NCI-H460 (cell line): Measurements from ENCODE around the gene DDX24. TPM values are rescaled to one million over a fixed set of nuclear protein-coding genes. Genes with fewer than 3 reads are reported as not detected.

Source experiments
- DNase-seq: peaks from one replicate; pipeline ENCODE4 v3.0.0-alpha.2; 2016; ENCODE audit warnings: low read depth; ENCODE audit errors: extremely low read depth
- total RNA-seq: library from RNA; depleted of rRNA; stranded (reverse); fragments of >200 nt; shearing (Covaris generic); gene quantifications from 2 replicates; pipeline ENCODE4 v1.2.3, GENCODE V29; 2014; rRNA removed

DDX24 gene
- total RNA-seq, 1 experiment from 2014 or later = 101 TPM

GRCh38 chr14:94015223-94015622, 65.8 kb downstream of the DDX24 start:
- no peak for DNase-seq

DNA sequence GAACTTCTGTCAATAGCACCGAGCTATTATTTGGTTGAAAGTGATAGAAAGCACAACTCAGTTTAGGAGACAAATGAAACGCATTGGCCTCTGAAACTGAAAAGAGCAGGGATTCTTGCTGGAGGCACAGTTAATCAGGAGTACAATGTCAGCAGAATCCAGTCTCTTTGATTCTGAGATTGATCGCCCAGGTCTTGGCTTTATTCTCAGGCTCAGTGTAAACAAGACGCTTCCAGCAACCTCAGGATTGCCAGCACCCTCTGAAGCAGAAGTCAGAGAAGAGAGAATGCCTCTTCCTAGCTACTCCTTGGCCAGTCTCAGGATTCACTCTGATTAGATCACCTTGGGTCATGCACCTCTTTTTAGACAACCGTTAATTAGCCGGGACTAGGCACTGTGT, 66.6 kb downstream of the DDX24 start:
- DNase-seq = no peak

DNA sequence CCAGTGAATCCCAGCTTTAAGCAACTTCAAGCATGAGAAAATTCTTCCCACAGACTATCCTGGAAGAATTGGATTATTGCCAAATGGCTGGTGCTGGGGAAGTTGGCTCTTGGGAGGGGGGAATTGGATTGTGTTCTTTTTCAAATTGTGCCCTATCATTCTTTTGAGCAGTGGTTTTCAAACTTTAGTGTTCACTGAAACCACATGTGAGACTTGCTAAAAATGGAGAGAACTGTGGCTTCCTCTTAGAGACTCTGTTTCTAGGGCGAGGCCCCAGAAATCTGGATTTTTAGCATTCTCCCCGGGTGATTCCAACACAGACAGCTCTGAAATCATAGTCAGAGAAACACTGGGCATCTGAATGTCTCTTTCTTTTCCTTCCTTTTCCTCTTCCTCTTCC, 69.2 kb downstream of the DDX24 start:
- no peak for DNase-seq

GRCh38 chr14:94010625-94011024, 70.4 kb downstream of the DDX24 start:
- DNase-seq = no peak

- no peak for DNase-seq
Measured at GRCh38 chr14:94009767-94010166, 71.2 kb downstream of the DDX24 start.

DNA sequence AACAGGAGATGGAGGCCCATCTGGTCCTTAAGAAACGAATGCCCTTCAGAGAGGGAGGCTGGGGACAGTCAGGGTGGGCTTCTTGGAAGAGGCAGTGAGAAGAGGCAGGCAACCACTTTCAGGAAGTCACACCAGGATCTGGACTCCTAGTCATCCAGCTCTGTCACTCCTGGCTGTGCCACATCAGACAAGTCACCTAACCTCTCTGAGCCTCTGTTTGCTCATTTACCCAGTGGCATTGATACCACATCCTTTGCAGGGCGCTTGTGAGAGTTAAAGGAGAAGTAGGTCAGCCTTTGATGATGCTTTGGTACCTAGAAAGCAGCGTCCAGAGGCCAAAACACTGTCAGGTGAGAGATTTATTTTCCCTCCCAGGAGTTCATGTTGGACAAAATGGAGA, 72.8 kb downstream of the DDX24 start:
- DNase-seq = no peak

DNA sequence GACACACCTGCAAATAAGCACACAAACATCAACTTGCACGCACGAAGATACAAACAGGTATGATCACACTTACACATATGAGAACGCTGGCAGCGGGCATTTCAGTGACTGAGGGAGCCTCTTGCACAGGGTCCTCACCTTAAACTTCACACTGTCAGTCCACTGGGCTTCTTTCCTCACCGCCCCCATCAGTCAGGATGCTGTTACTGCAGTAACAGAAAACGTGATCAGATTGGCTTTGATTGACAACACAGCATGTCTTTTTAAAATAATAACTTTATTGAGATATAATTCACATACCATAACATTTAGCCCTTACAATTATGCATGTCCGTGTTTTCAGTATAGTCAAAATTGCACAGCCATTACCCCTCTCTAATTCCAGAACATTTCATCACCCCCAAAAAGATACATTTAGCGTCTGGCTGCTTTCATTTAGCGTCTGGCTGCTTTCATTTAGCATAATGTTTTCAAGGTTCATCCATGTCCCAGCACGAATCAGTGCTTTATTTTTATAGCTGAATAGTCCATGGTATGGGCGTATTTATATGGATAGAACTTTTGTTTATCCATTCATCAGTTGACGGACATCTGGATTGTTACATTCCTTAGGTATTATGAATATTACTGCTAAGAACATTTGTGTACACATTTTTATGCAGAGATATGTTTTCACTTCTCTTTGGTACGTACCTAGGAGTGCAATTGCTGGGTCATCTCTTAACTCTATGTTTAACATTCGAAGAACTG, 75.5 kb downstream of the DDX24 start:
- no peak for DNase-seq

- no peak for DNase-seq
Measured at GRCh38 chr14:94004015-94004414, 77.0 kb downstream of the DDX24 start.

DNA sequence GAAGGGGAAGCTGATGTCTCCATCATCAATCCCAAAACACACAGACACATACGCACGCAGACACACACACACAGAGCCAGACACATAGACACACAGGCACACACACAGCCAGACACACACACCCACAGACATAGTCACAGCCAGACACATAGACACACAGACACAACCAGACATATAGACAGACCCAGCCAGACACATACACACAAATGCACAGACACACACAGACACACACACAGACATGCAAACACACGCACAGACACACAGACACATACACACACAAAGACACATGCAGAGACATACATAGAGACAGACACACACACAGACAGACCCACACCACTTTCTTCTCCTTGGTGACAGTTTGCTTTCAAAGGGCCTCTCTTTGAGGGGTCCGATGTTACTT, 77.6 kb downstream of the DDX24 start:
- no peak for DNase-seq

DNA sequence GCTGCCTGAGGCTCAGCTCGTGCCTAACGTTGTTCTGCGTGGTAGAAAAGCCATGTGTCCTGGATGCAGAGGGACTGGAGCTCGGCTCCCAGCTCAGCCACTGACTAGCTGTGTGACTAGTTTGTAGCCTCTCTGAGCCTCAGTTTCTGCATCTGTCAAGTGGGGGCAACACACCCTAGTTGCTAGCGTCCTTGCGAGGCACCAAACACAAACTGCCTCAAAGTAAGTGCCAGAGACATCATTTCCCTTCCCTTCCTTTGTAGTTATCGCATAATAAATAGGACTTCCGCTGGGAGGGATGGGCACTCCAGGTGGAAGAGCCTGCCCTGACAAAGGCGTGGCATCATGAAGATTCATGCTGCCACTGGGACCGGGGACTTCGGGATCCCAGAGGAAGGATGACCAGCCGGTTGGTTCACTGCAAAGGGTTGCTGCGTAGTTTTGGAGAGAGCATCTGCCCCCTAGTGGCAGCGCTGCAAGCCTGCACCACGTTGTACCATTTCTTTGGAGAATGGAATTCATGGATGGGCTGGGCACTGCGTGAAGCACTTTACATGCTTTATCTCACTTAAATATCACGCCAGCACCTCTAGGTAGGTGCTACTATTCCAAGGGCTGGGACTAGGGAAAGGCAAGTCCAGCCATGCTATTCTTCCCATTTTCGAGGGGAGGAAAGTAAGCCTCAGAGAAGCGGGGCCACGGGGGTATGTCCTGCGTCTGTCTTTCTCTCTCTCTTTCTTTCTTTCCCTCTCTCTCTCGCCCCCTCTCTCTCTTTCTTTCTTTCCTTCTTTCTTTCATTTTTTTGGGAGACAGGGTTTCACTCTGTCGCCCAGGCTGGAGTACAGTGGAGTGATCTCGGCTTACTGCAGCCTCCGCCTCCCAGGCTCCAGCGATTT, 79.3 kb downstream of the DDX24 start:
- DNase-seq = peak; percentile 58

GRCh38 chr14:94001016-94001415, 80.0 kb downstream of the DDX24 start:
- DNase-seq = no peak

- no peak for DNase-seq
Measured at GRCh38 chr14:94000267-94000666, 80.7 kb downstream of the DDX24 start.

DNA sequence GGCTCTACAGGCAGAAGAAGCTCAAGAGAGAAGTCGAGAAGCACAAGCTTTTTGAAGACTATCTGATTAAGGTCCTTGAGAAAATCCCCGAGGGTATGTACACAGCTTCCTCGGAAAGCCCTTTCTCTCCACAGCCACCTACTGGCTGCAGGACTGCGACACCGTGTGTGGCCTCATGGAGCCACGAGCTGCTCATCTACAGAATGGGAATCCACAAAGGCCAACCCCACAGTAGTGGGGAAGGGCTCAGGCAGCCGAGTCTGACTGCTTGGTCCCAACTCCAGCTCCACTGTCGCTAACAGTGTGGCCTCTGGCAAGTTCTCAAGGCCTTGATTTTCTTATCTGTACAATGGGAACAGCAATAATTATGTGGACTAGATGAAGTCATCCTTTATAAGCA, 81.4 kb downstream of the DDX24 start:
- DNase-seq = no peak

DNA sequence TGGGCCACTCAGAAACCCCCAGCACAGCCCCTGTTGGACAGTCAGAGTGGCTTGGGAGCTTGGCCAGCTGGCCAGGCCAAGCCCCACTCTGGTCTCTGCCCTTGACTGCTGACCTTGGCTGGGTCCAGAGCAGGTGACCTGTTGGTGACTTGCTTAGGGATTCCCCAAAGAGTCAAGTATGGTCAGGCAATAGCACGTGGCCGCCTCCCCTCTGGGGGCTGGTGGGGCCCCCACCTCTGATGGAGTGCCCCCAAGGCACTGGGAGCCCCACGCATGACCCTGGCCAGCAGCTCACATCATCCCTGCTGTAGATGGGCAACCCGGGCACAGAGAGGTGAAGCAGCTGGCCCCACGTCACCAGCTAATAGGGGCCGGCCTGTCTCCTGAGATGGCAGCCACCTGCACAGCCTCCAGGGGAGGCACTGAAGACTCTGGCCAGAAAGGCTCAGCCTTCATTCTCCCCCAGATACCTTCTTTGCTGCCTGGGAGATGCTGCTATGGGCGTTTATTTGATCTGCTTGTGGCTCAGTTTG, 82.1 kb downstream of the DDX24 start:
- DNase-seq = no peak

Other genes with a start within 250 kb of the DDX24 start
- gene FAM181A, start 153.9 kb downstream of the DDX24 start, total RNA-seq = not detected in 2 replicates
- gene ASB2, start 104.6 kb downstream of the DDX24 start, total RNA-seq = not detected in 2 replicates
- not detected in 2 replicates for gene CCDC197, start 83.9 kb downstream of the DDX24 start, total RNA-seq
- gene OTUB2, start 54.9 kb downstream of the DDX24 start, total RNA-seq = 0.72 and 0.74 TPM in 2 replicates
- 9.7 and 9.9 TPM in 2 replicates for gene IFI27L1, start 108 bp upstream of the DDX24 start, total RNA-seq
- gene IFI27, start 29.5 kb upstream of the DDX24 start, total RNA-seq = 1.6 and 2.5 TPM in 2 replicates
- 68.9 and 99.6 TPM in 2 replicates for gene IFI27L2, start 48.4 kb upstream of the DDX24 start, total RNA-seq
- 0.35 TPM in 1 of 2 replicates, not detected in the other for gene PPP4R4, start 93.1 kb upstream of the DDX24 start, total RNA-seq
- not detected in 2 replicates for gene SERPINA10, start 212.1 kb upstream of the DDX24 start, total RNA-seq
- gene SERPINA6, start 242.1 kb upstream of the DDX24 start, total RNA-seq = 0.26 TPM in 1 of 2 replicates, not detected in the other